Large intestine (tissue), 1 donor: Measurements from ENCODE around the gene MYL9. TPM values are rescaled to one million over a fixed set of nuclear protein-coding genes. Genes with fewer than 3 reads are reported as not detected.

Experiments
- polyA plus RNA-seq: library from polyadenylated mRNA; unstranded; fragments of 120-200 nt; gene quantifications from one replicate; pipeline ENCODE4 v1.2.1, GENCODE V29; 2013

MYL9 gene
- polyA plus RNA-seq, 1 donor = 537 TPM

Other genes with a start within 250 kb of the MYL9 start
- gene DLGAP4, start 235.2 kb upstream of the MYL9 start, polyA plus RNA-seq = 43.1 TPM
- gene TGIF2, start 32.1 kb downstream of the MYL9 start, polyA plus RNA-seq = 42.0 TPM
- gene RAB5IF, start 64.3 kb downstream of the MYL9 start, polyA plus RNA-seq = 101 TPM
- 1.6 TPM for gene SLA2, start 104.7 kb downstream of the MYL9 start, polyA plus RNA-seq
- gene NDRG3, start 204.6 kb downstream of the MYL9 start, polyA plus RNA-seq = 18.3 TPM
- gene DSN1, start 232.2 kb downstream of the MYL9 start, polyA plus RNA-seq = 13.8 TPM